CD4-positive, alpha-beta memory T cell (primary cell): ENCODE results near the gene CUEDC2. TPM values are rescaled to one million over a fixed set of nuclear protein-coding genes. Genes with fewer than 3 reads are reported as not detected.

Experiments used
- CTCF ChIA-PET: fragments of 350-600 bp; sonication (Branson Sonifier 250); formaldehyde crosslinking; loops from one replicate; lab custom pipeline; 2021; ENCODE audit warnings: inconsistent platforms; ENCODE audit not compliant: partially characterized antibody; lab: Charles Lee
- POLR2A ChIA-PET: fragments of 350-600 bp; sonication (Branson Sonifier 250); formaldehyde crosslinking; loops from one replicate; lab custom pipeline; 2021; ENCODE audit not compliant: partially characterized antibody; lab: Charles Lee
- DNase-seq, 5 donors: peaks; one replicate each; pipeline versions ENCODE4 v3.0.0 to v3.0.0-alpha.2; 2020 to 2022; ENCODE audit warnings: mixed read lengths in 1 of 5
- H3K27ac ChIP-seq: one replicate; pipeline ENCODE4 v1.7.0; 2013; ENCODE audit warnings: low read depth, low read length
- H3K27me3 ChIP-seq: 2 replicates; pipeline ENCODE4 v1.7.0; 2013; ENCODE audit warnings: mild to moderate bottlenecking, low read length, moderate library complexity; ENCODE audit not compliant: insufficient read depth
- H3K36me3 ChIP-seq: 2 replicates; pipeline ENCODE4 v1.7.0; 2013; ENCODE audit warnings: mild to moderate bottlenecking, low read length, moderate library complexity; ENCODE audit not compliant: insufficient read depth
- H3K4me1 ChIP-seq: 2 replicates; pipeline ENCODE4 v1.7.0; 2013; ENCODE audit warnings: mild to moderate bottlenecking, low read length, moderate library complexity; ENCODE audit not compliant: insufficient read depth
- H3K4me3 ChIP-seq, 2 donors: one replicate each; pipeline ENCODE4 v1.7.0; 2013; ENCODE audit warnings: low read length in 2 of 2, mild to moderate bottlenecking in 1 of 2
- H3K9me3 ChIP-seq, 2 donors: one replicate each; pipeline ENCODE4 v1.7.0; 2013; ENCODE audit warnings: low read length in 2 of 2, control low read depth in 1 of 2; ENCODE audit not compliant: control insufficient read depth in 1 of 2
- H3K27ac Mint-ChIP-seq, 7 donors: one replicate each; pipeline ENCODE4 v1.8.0; 2020 to 2021; ENCODE audit warnings: mixed read lengths in 7 of 7, mild to moderate bottlenecking in 6 of 7, inconsistent platforms in 3 of 7, moderate library complexity in 3 of 7
- H3K27me3 Mint-ChIP-seq, 2 donors: one replicate each; pipeline ENCODE4 v1.8.0; 2020 to 2021; ENCODE audit warnings: mixed read lengths in 2 of 2
- H3K36me3 Mint-ChIP-seq, 2 donors: one replicate each; pipeline ENCODE4 v1.8.0; 2020 to 2021; ENCODE audit warnings: mixed read lengths in 2 of 2, inconsistent platforms in 1 of 2, mild to moderate bottlenecking in 1 of 2
- H3K4me1 Mint-ChIP-seq, 4 donors: one replicate each; pipeline ENCODE4 v1.8.0; 2020 to 2021; ENCODE audit warnings: mixed read lengths in 4 of 4, mild to moderate bottlenecking in 1 of 4
- H3K4me3 Mint-ChIP-seq, 8 donors: one replicate each; pipeline ENCODE4 v1.8.0; 2020 to 2021; ENCODE audit warnings: mixed read lengths in 8 of 8, mild to moderate bottlenecking in 7 of 8, moderate library complexity in 6 of 8, inconsistent platforms in 3 of 8
- H3K9me3 Mint-ChIP-seq, 8 donors: one replicate each; pipeline ENCODE4 v1.8.0; 2020 to 2021; ENCODE audit warnings: mixed read lengths in 8 of 8, mild to moderate bottlenecking in 5 of 8, inconsistent platforms in 3 of 8, moderate library complexity in 1 of 8
- intact Hi-C: fragments of 100-400 bp; cut with micrococcal nuclease; formaldehyde crosslinking; loops from one replicate; pipeline ENCODE4 v1.15.1; 2023
- polyA plus RNA-seq, 2 donors: library from polyadenylated mRNA; unstranded; fragments of 300-500 nt; fragmentation: Illumina TruSeq; gene quantifications; one replicate each; pipeline ENCODE4 v1.2.3, GENCODE V29; 2021
- total RNA-seq, 2 experiments: library from RNA; stranded (reverse); gene quantifications; one replicate each; pipeline ENCODE4 v1.2.3, GENCODE V29; 2021

CUEDC2 gene
- total and polyA plus RNA-seq, 4 experiments from 2014 or later = 27.2 to 57.5 (median 41.4) TPM

DNA sequence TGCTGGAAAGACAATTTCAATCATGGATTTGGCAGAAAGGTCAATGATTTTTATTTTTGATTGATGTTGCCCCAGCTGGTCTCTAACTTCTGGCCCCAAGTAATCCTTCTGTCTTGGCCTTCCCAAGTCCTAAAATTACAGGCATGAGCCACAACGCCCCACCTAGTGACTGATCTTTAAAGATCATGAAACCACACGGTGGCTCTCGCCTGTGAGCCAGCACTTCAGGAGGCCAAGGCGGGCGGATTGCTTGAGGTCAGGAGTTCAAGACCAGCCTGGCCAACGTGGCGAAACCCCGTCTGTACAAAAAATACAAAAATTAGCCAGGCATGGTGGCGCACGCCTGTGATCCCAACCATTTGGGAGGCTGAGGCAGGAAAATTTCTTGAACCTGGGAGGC lies 31.6 kb upstream of the CUEDC2 start:
- no peaks in the 10 kb centered on the region for H3K9me3 ChIP-seq
- peaks cover 16% of the 10 kb centered on the region for H3K4me1 ChIP-seq
- no peak for DNase-seq
- no peak overlapping the region for H3K27ac ChIP-seq
- no peaks in the 10 kb centered on the region for H3K27me3 ChIP-seq
- POLR2A ChIA-PET = interaction anchor here (4.5 to 5.6 kb wide), 2 partner anchors 13 to 69 kb away, joined by 31 to 126 read pairs; partner anchors contain the start of genes C10orf95 and NFKB2
- Mint-ChIP-seq H3K27me3 (no peaks in the 10 kb centered on the region), H3K4me3 (no peak overlapping the region), H3K4me1 (peaks cover 16 to 38% (median 23%) of the 10 kb centered on the region in 4 donors), H3K36me3 (peaks cover 0 to 3% of the 10 kb centered on the region in 2 donors), H3K9me3 (peaks cover 0 to 2% (median 0%) of the 10 kb centered on the region in 8 donors), H3K27ac (no peak overlapping the region)
- intact Hi-C loops = loop anchor here (5.0 kb wide), 1 partner anchor 332 kb away; the partner anchor contains the start of gene PPRC1
- no peaks in the 10 kb centered on the region for H3K36me3 ChIP-seq
- H3K4me3 ChIP-seq = no peak overlapping the region
- CTCF ChIA-PET = interaction anchor here (1.5 kb wide), 1 partner anchor 16 kb away, joined by 4 read pairs; no protein-coding TSS in a partner anchor

DNA sequence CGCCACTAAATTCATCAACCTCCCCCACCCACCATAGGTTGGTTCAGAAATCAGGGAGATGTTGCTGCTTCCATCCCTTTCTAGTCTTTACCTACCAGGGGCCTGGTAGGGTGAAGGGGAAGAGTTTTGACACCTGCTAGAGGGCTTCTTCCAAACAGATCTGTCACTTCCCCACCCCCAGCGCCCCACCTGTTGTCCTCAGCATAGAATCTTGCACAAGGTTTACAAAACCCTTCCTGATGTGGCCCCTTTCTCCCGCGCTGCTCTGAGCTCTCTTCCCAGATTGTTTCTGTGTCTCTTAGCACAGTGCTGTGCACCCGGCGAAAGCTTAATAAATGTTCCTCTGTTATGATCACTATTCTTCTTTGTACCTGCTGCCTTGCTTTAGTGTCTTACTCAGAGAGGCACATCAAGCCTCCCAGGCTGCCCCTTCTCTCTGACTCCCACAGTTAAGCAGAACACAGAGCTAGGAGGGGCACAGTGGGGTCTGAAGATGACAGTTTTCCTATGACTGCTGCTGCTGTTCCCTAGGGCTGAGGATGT lies 30.2 kb upstream of the CUEDC2 start:
- intact Hi-C loops = loop anchor here (5.0 kb wide), 1 partner anchor 330 kb away; the partner anchor contains the start of gene PPRC1
- CTCF ChIA-PET = interaction anchor here (1.5 to 3.6 kb wide), 5 partner anchors 12 to 121 kb away, joined by 4 to 22 read pairs (median 7); partner anchors contain the start of gene C10orf95
- Histone ChIP-seq H3K4me1 (peaks cover 16% of the 10 kb centered on the region), H3K27ac (no peak overlapping the region), H3K4me3 (no peak overlapping the region), H3K36me3 (no peaks in the 10 kb centered on the region), H3K27me3 (no peaks in the 10 kb centered on the region), H3K9me3 (no peaks in the 10 kb centered on the region)
- Mint-ChIP-seq H3K4me3 (peak overlapping the region in 7 of 8 donors; percentile 3 to 95 (median 89)), H3K36me3 (peaks cover 2 to 3% of the 10 kb centered on the region in 2 donors), H3K27ac (peak overlapping the region in 3 of 7 donors; percentile 54 to 79 (median 61)), H3K27me3 (no peaks in the 10 kb centered on the region), H3K4me1 (peaks cover 16 to 38% (median 23%) of the 10 kb centered on the region in 4 donors), H3K9me3 (peaks cover 0 to 2% (median 0%) of the 10 kb centered on the region in 8 donors)
- no peak for DNase-seq
- POLR2A ChIA-PET = interaction anchor here (1.1 to 5.6 kb wide), 8 partner anchors 11 to 68 kb away, joined by 3 to 126 read pairs (median 14); partner anchors contain the start of genes C10orf95, CUEDC2, FBXL15 and NFKB2

DNA sequence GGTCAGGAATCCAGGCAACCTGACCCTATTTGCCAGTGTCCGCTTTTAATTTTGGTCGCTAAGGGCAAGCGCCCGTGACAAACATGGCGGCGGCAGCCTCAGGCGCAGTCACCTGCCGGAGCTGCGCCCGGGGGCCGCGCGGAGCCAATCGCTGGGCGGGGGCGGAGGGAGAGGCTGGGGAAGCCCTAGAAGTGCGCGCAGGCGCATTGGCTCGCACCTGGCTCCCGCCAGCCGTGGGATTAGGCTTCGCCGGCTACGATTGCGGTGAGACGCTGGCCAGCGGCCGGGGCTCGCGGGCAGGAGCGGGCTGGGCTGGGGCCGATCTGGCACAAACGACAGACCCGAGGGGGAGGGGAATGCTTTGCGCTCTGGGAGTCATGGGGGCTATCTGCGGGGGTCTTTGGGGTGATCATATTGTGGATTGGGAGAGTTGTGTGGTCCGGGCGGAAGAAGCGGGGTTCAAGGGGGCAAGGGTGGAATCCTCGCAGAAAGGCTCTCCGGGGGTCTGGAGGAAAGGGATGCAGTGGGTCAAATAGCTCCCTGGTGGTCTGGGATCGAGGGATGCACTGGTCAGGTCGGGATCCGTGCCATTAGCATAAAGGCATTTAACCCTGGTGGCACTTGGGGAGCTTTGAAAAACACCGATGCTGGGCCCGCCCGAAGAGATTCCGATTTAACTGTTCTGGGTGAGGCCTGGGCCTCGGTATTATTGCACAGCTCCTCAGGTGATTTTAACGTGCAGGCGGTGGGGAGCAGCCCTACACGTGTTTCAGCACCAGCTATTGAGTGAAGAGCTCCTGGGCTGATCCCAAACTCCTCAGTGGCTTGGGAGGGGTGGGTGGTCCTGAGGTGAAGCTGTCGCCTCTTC lies 29.0 kb upstream of the CUEDC2 start:
- no peaks in the 10 kb centered on the region for H3K9me3 ChIP-seq
- intact Hi-C loops = loop anchor here (1.0 to 5.0 kb wide), 7 partner anchors 11 to 329 kb away; partner anchors contain the start of genes ACTR1A, CUEDC2, GBF1 and PPRC1
- peaks cover 0 to 2% (median 0%) of the 10 kb centered on the region in 8 donors for H3K9me3 Mint-ChIP-seq
- peak overlapping the region; percentile 83 to 95 (median 90) for H3K4me3 Mint-ChIP-seq
- no peaks in the 10 kb centered on the region for H3K27me3 ChIP-seq
- H3K4me1 Mint-ChIP-seq = peaks cover 16 to 38% (median 23%) of the 10 kb centered on the region in 4 donors
- peak; percentile 90 to 91 (median 91) for DNase-seq
- ChIA-PET POLR2A (interaction anchor here (0.8 to 5.6 kb wide), 14 partner anchors 10 to 231 kb away, joined by 3 to 126 read pairs (median 4); partner anchors contain the start of genes ACTR1A, C10orf95, CUEDC2 and FBXL15), CTCF (interaction anchor here (0.7 to 3.6 kb wide), 8 partner anchors 8 to 122 kb away, joined by 3 to 22 read pairs (median 7); partner anchors contain the start of genes C10orf95, CUEDC2 and NFKB2)
- H3K36me3 Mint-ChIP-seq = peaks cover 2 to 3% of the 10 kb centered on the region in 2 donors
- peak overlapping the region; percentile 70 for H3K27ac ChIP-seq
- H3K27me3 Mint-ChIP-seq = no peaks in the 10 kb centered on the region
- H3K4me1 ChIP-seq = peaks cover 16% of the 10 kb centered on the region
- no peaks in the 10 kb centered on the region for H3K36me3 ChIP-seq
- peak overlapping the region; percentile 75 to 95 (median 87) for H3K27ac Mint-ChIP-seq
- H3K4me3 ChIP-seq = peak overlapping the region; percentile 52 to 85

DNA sequence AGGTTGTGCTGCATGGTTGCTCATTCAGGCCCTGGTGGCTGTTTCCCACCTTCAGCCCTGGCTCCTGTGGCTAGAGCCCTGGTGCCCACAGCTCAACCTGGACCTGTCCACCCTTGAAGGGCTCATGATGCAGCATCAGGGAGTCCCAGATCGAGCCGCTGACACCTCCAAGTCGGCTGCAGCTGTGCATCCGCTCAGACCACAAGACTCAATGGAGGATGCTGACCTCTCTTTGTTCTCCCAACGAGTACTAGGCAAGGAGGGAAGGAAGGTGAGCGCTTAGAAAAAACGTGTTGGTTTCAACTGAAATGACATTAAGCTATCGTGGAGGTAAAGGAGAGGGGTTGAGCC lies 28.4 kb upstream of the CUEDC2 start:
- Mint-ChIP-seq H3K27me3 (no peaks in the 10 kb centered on the region), H3K4me1 (peaks cover 16 to 38% (median 23%) of the 10 kb centered on the region in 4 donors), H3K9me3 (peaks cover 0 to 2% (median 0%) of the 10 kb centered on the region in 8 donors), H3K36me3 (peaks cover 2 to 4% of the 10 kb centered on the region in 2 donors), H3K27ac (peak overlapping the region; percentile 69 to 95 (median 84)), H3K4me3 (peak overlapping the region; percentile 83 to 95 (median 90))
- peak overlapping the region; percentile 70 for H3K27ac ChIP-seq
- DNase-seq = no peak
- intact Hi-C loops = loop anchor here (1.0 to 5.0 kb wide), 7 partner anchors 11 to 329 kb away; partner anchors contain the start of genes ACTR1A, CUEDC2, GBF1 and PPRC1
- H3K36me3 ChIP-seq = no peaks in the 10 kb centered on the region
- peak overlapping the region; percentile 14 to 85 for H3K4me3 ChIP-seq
- POLR2A ChIA-PET = interaction anchor here (1.2 to 5.6 kb wide), 11 partner anchors 10 to 230 kb away, joined by 3 to 126 read pairs (median 10); partner anchors contain the start of genes ACTR1A, C10orf95, CUEDC2 and FBXL15
- peaks cover 16% of the 10 kb centered on the region for H3K4me1 ChIP-seq
- H3K27me3 ChIP-seq = no peaks in the 10 kb centered on the region
- CTCF ChIA-PET = interaction anchor here (0.7 to 3.6 kb wide), 7 partner anchors 9 to 123 kb away, joined by 3 to 22 read pairs (median 7); partner anchors contain the start of genes C10orf95, CUEDC2 and NFKB2
- H3K9me3 ChIP-seq = no peaks in the 10 kb centered on the region

DNA sequence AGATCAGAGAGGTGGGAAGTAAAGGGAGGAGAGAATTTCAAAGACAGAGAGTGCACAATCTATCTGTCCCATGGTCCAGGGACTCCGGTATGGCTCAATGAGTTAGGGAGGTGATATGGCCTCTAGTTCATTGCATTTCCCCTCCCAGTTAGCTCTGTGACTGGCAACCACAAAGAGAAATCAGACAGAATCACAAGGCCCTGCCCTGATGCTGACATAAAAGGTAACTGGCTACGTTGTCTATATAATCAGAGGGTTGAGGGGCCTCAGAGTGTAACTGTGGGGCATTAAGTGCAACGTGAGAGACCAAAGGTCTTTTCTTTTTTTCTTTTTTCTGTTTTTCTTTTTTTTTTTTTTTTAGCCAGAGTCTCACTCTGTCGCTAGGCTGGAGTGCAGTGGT lies 26.3 kb upstream of the CUEDC2 start:
- Mint-ChIP-seq H3K4me1 (peaks cover 17 to 36% (median 23%) of the 10 kb centered on the region in 4 donors), H3K27me3 (no peaks in the 10 kb centered on the region), H3K4me3 (no peak overlapping the region), H3K36me3 (peaks cover 4 to 5% of the 10 kb centered on the region in 2 donors), H3K27ac (no peak overlapping the region), H3K9me3 (peaks cover 0 to 2% (median 0%) of the 10 kb centered on the region in 8 donors)
- Histone ChIP-seq H3K9me3 (no peaks in the 10 kb centered on the region), H3K4me3 (no peak overlapping the region), H3K27me3 (no peaks in the 10 kb centered on the region), H3K27ac (no peak overlapping the region), H3K4me1 (peaks cover 16% of the 10 kb centered on the region), H3K36me3 (no peaks in the 10 kb centered on the region)
- CTCF ChIA-PET = no interaction called here
- DNase-seq = no peak
- intact Hi-C loops = no loop called here
- POLR2A ChIA-PET = interaction anchor here (1.0 to 5.6 kb wide), 2 partner anchors 7 to 26 kb away, joined by 4 to 126 read pairs; partner anchors contain the start of genes C10orf95 and CUEDC2

DNA sequence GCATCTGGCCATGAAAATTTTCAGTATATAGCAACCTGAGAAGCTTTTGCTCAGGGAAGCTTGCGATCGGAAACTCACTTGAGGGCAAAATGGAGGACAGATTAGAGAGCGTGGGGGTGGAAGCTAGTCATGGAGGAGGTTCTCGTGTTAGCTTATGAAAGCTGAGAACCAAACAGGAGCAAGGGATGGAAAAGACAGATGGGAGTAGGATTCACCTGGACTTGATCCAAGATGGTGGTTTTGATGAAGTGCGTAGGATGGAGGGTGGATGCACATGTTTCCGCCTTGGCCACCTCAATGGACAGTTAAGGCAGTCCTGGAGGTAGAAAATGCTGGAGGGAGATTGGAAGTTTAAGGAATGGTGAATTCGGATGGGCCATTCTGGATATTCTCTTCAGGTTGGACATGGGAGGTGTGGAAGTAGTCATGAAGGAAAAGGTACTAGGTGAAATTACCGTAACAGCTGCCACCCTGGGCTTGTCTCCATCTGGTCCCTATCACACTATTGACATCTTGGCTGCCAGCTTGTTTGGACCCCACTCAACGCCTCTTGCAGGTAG lies 25.3 kb upstream of the CUEDC2 start:
- DNase-seq = no peak
- H3K4me1 Mint-ChIP-seq = peaks cover 21 to 36% (median 24%) of the 10 kb centered on the region in 4 donors
- H3K27me3 Mint-ChIP-seq = no peaks in the 10 kb centered on the region
- H3K4me3 Mint-ChIP-seq = no peak overlapping the region
- peak overlapping the region in 4 of 7 donors; percentile 36 to 59 (median 54) for H3K27ac Mint-ChIP-seq
- Histone ChIP-seq H3K9me3 (no peaks in the 10 kb centered on the region), H3K4me1 (peaks cover 20% of the 10 kb centered on the region), H3K27ac (no peak overlapping the region), H3K4me3 (no peak overlapping the region), H3K36me3 (peaks cover 4% of the 10 kb centered on the region), H3K27me3 (no peaks in the 10 kb centered on the region)
- intact Hi-C loops = no loop called here
- peaks cover 8% of the 10 kb centered on the region in 2 donors for H3K36me3 Mint-ChIP-seq
- ChIA-PET CTCF (interaction anchor here (1.1 kb wide), 2 partner anchors 21 to 286 kb away, joined by 3 to 4 read pairs; no protein-coding TSS in a partner anchor), POLR2A (interaction anchor here (2.1 kb wide), 1 partner anchor 37 kb away, joined by 7 read pairs; the partner anchor contains the start of gene FBXL15)
- H3K9me3 Mint-ChIP-seq = peaks cover 0 to 2% (median 0%) of the 10 kb centered on the region in 8 donors
